Fibroblast of gingiva (primary cell): ENCODE data around the gene BCAS3.

Experiments
- DNase-seq: peaks from one replicate; pipeline ENCODE4 v3.0.0-alpha.2; 2011; ENCODE audit warnings: low read depth

BCAS3 gene

DNA sequence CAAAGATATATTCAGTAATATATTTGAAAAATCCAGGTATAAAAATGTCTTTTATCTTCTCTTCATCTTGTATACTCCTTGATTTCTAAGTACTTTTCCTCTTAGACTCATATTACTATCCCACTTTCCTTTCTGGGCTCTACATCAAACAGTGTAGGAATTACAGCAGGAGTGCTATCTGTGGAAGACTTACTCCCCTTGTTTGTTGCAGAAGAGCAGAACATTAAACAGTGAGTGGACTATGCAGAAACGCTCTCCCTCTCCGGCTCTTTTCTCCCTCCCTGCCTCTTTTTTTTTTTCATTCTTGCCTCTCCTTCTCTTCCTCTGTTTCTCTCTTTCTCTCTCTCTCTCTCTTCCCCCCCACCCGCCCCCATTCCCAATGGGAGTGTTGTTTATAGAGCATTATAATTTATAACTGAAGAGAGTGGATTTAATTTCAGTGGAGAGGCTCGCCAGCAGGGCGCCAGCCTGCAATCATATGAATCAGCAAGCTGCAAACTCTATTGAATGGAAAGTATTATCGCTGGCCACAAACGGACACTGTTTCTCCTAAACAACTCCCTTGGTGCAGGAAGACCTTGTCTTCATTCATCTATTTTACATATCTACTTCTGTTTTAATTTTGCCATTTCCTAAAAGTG, 479.7 kb downstream of the BCAS3 start:
- peak; percentile 57 for DNase-seq

GRCh38 chr17:61158376-61158775, 480.7 kb downstream of the BCAS3 start:
- DNase-seq, result no peak

DNA sequence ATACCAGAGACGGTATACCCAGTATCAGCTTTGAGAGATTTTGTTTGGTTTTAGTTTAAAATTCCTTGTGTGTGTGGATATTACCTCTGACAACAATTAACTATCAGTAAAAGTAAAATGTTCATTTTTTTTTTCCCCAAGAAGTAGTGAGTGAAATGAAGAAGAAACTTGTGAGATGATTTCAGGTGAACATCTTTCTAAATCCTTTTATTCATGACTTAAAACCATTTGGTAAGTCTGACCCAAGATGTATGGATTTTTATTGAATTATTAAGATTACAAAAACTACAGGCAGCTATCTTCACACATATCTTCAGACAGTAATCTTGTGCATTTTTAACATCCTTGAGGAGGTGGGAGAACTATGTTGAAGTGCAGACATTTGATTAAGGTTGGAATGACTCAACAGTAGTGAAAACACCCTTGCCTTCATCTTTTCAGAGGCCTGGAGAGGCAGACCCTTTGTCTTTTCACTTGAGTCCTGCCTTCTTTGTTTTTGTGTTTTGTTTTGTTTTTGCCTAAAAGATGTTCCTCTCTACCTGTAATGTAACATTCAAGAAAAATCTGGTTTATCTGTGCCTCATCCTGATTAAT, 481.7 kb downstream of the BCAS3 start:
- DNase-seq, result no peak

DNA sequence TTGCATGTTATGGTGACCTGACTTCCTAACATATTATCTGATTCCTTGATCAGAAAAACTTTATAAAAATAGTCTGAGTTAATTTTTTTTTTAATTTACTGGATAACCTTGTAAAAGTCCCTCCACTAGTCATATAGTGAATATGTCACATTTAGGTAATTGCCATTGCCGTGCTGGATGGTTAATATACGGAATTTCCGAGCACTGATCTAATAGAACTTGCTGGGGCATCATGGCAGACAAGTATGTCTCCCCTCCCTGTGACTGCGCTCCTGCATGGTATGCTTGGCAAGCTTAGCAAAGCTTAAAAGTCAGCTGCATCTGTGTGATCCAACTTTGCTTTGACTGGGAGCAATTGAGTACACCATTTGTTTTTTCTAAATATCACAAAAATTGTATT, 482.6 kb downstream of the BCAS3 start:
- no peak for DNase-seq

DNA sequence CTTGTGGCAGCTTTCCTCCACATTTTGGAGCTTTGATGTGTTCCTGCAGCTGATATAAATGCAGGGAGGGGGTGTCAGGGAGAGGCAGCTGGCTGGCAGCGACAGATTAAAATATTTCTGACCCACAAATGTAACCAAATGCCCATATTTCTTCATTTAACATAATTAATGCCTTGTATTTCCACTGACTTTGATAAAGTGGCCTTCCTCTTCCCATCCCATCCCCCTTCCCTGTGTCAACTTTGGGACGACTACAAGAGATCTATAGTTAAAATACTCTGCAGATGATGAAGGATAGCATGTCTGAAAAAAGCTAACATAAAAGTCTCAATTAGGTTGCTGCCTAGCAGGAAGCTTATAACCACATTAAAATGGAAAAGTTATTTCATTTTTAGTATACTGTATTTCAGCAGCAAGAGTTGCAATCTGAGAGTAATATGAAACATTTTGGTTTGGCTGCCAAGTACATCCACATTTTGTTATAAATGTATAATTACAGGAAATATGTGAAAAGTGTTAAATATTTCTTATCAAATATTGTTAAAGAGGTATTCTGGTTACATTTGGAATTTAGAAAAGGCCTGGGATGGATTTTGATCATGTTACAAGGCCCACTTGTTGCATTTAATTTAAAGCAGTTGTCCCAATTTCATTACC, 483.3 kb downstream of the BCAS3 start:
- peak; percentile 14 for DNase-seq

DNA sequence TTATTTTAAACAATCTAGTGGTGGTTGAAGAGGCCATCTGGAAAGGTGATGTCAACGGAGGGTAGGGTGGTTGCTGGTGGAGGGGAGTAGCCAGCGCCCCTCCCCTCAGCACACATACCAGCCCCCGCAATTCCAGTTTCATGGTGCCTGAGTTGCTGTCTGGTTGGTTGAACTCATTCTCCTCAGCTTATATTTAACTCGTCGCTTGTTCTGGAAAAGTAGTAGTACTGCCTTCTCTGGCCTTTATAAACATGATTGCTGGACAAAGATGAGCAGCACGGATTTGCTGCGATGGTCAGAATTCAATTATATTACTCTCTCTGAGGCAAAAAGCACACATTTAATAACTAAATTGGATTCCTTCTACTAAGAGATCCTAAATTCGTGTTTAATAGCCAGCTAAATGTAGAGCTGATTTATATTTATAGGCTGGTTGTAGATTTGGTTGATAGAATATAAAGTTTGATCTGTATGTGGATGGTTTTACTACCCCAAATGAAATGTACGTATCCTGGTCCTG, 484.0 kb downstream of the BCAS3 start:
- no peak for DNase-seq

GRCh38 chr17:61164517-61164916, 486.9 kb downstream of the BCAS3 start:
- no peak for DNase-seq

DNA sequence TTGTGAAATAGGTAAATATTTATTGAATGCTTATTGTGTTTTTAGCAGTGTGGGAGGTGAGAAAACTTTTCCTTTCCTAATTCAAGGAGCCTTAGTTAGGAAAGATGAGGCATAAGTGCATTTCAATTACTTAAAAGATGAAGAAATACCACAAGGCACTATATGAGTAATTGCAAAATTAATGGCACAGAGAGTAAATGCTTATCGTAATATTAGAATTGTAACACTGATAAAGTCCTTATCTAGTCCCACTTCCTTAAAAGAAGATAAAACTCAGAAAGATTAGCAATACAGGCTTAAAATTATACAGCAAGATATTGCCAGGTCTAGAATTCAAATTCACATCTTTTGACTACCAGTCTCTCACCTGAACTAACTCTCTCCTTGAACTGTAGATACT, 489.4 kb downstream of the BCAS3 start:
- DNase-seq, result no peak

- no peak for DNase-seq
These were observed 490.9 kb downstream of the BCAS3 start for GRCh38 chr17:61168506-61168905.

- DNase-seq, result no peak
These were observed 496.7 kb downstream of the BCAS3 start for GRCh38 chr17:61174310-61174709.

DNA sequence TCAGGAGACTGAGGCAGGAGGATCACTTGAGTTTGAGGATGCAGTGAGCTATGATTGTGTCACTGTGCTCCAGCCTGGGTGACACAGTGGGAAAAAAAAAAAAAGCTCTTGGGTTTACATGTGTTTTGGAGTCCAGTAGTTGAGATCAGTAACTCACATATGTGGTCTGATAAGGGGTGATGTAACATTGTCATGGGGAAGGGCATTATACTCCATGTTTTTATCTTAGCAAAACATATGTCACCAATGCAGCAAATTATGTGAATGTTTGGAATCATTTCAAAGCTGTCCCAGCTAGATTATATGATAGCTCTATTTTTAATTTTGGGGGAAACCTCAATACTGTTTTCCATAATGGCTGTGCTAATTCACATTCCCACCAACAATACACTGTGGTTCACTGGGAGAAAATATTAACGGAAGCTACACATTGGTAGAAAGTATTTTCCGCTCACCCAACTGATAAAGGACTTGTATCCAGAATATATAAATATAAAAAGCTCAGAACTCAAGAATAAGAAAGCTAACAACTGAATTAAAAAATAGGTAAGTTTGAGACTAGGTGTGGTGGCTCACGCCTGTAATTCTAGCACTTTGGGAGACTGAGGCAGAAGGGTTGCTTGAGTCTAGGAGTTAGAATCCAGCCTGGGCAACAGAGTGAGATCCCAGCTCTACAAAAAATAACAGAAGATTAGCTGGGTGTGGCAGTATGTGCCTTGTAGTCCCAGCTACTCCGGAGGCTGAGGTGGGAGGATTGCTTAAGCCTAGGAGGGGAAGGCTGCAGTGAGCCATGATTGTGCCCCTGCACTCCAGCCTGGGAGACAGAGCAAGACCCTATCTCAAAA, 497.9 kb downstream of the BCAS3 start:
- DNase-seq, result no peak

DNA sequence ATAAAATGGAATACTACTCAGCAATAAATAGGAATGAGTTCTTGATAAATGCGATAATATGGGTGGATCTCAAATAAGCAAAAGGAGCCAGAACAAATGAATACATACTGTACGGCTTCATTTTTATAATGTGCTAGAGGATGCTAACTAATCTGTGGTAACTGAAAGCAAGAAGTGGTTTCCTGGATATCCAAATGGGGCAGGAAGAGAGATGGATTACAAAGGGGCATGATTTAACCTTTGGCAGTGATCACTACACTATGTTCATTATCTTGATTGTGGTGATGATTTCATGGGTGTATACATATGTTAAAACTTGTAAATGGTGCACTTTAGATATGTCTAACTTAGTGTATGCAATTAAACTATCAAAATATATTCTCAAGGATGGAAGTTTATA, 499.7 kb downstream of the BCAS3 start:
- DNase-seq, result no peak

- no peak for DNase-seq
These were observed 500.6 kb downstream of the BCAS3 start for GRCh38 chr17:61178284-61178683.

GRCh38 chr17:61179380-61179806, 501.7 kb downstream of the BCAS3 start:
- DNase-seq, result no peak

DNA sequence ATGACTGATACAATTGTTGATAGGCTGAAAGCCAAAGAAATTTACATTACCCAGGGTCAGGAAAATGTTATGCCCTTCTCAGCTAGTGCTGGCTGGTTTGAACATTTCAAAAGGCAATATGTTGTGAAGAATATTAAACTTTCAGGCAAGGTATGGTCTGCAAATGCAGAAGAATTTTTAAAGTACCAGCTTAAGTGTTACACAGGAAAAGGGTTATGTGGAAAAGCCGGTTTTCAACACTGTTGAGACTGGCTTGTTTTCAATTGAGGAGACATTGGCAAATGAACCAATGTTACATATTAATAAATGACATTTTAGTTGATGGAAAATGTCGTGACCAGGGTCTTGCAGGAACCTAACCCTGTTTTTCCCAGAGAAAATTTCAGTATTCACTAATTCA, 506.1 kb downstream of the BCAS3 start:
- DNase-seq, result no peak

- no peak for DNase-seq
These were observed 507.7 kb downstream of the BCAS3 start for GRCh38 chr17:61185385-61185784.

DNA sequence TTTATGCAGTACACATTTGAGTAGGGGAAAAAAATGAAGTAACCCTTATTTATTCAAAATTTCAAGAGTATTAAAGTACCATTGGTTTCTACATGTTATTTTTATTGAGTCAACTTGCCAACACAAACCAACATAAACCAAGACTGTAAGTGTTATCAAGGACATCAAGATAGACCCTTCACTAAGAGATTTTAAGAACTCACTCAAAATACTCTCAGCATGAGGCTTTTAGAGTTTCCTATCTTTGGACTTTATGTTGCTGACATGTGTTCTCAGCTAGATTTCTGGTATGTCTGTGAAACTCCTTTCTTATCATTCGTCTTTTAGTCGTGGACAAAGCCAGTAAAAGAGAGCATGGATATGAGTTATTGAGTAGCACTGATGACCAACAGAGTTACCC, 509.4 kb downstream of the BCAS3 start:
- no peak for DNase-seq

GRCh38 chr17:61188081-61188480, 510.4 kb downstream of the BCAS3 start:
- DNase-seq, result no peak

GRCh38 chr17:61189968-61190367, 512.3 kb downstream of the BCAS3 start:
- no peak for DNase-seq

- DNase-seq, result peak; percentile 88
These were observed 518.7 kb downstream of the BCAS3 start for GRCh38 chr17:61196302-61196704.

GRCh38 chr17:61196799-61197198, 519.1 kb downstream of the BCAS3 start:
- no peak for DNase-seq
